HEK293T (cell line): ENCODE data around the gene ACP5.

Experiments used
- CTBP1 ChIP-seq: fragments of 450-650 bp; IDR thresholded peaks from 2 replicates; pipeline ENCODE4 v1.6.1; 2016; ENCODE audit warnings: borderline replicate concordance
- ELF4 ChIP-seq: fragments of 450-650 bp; IDR thresholded peaks from 2 replicates; pipeline ENCODE4 v1.6.1; 2017; ENCODE audit warnings: antibody characterized with exemption
- HDGF ChIP-seq: fragments of 450-650 bp; IDR thresholded peaks from 2 replicates; pipeline ENCODE4 v1.6.1; 2017; ENCODE audit warnings: antibody characterized with exemption, borderline replicate concordance
- LEF1 ChIP-seq: fragments of 450-650 bp; IDR thresholded peaks from 2 replicates; pipeline ENCODE4 v1.6.1; 2017; ENCODE audit warnings: mild to moderate bottlenecking, borderline replicate concordance
- NFRKB ChIP-seq: fragments of 450-650 bp; IDR thresholded peaks from 2 replicates; pipeline ENCODE4 v1.6.1; 2016; ENCODE audit warnings: mild to moderate bottlenecking, moderate library complexity
- PKNOX1 ChIP-seq: fragments of 450-650 bp; IDR thresholded peaks from 2 replicates; pipeline ENCODE4 v1.6.1; 2016
- ZNF384 ChIP-seq: fragments of 450-650 bp; IDR thresholded peaks from 2 replicates; pipeline ENCODE4 v1.6.1; 2016

- TF ChIP-seq ZNF384: no peak
- no peak for TF ChIP-seq HDGF
- TF ChIP-seq CTBP1: no peak
- TF ChIP-seq LEF1: no peak
- TF ChIP-seq NFRKB: no peak
- TF ChIP-seq ELF4: no peak
- no peak for TF ChIP-seq PKNOX1
These were observed 10.7 kb upstream of the ACP5 start for GRCh38 chr19:11587975-11588631.
